H4 (cell line): ENCODE measurements around the gene GPR34. TPM values are rescaled to one million over a fixed set of nuclear protein-coding genes. Genes with fewer than 3 reads are reported as not detected.

Experiments
- DNase-seq: peaks from one replicate; pipeline ENCODE4 v3.0.0-alpha.2; 2015; ENCODE audit warnings: low spot score
- total RNA-seq: library from RNA; depleted of rRNA; stranded (reverse); fragments of >200 nt; shearing (Covaris generic); gene quantifications from 2 replicates; pipeline ENCODE4 v1.2.3, GENCODE V29; 2014; rRNA removed

Gene GPR34
- total RNA-seq, 1 experiment from 2014 or later = not detected

DNA sequence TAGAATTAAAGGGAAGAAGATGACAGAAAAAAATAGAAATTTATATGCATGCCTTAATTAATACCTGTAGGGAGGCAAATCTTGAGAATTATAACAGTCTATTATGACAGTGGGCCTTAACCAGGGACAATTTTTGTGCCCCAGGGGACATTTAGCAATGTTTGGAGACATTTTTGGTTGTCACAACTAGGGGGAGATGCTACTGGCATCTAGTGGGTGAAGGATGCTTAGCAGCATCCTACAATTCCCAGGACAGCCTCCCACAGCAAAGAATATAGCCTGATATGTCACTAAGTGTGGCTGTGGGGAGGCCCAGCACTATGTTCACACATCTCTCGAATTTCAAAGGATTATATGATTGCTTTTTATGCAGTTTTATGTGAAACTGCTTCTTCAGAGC is 45.8 kb downstream of the GPR34 start:
- peak; percentile 13 for DNase-seq

DNA sequence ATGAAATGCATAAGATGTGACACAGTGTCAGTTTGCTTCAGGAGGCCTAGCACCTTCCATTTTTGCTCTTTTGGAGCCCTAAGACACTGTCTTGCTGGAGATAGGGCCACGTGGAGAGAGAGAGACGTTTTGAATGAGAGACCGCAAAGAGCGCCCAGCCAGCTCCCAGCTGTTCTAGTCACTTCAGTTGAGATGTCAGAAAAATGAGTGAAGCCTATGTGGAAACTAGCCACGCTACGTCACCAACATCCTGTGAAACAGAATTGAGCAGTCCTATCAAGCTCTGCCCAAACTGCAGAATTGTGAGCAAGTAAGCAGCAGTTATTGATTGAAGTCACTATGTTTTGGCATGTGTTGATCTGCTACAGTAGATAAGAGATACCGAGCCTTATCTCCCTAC is 48.3 kb downstream of the GPR34 start:
- DNase-seq = no peak

DNA sequence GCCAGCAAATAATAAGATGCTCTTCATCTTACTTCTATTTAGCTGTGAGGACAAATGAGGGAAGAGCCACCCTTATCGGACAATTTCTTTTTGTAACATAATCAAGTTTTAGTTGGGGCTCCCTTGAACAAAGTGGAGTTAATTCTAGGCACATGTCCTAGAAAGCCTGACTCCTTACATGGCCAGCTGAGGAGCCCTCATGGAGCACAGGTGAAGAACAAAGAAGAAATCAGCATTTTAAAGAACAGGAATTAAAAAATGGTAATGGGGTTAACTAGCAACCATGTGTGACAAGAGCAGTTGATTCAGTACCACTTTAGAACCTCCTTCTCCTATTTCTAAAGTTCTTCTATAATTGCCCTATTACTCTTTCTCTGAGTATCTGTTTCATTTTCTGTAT is 51.1 kb downstream of the GPR34 start:
- DNase-seq = no peak

Other genes starting within 250 kb of the GPR34 start
- not detected in 2 replicates for gene NYX, start 241.6 kb upstream of the GPR34 start, total RNA-seq
- gene GPR82, start 35.2 kb downstream of the GPR34 start, total RNA-seq = not detected in 2 replicates
- gene CASK, start 234.6 kb downstream of the GPR34 start, total RNA-seq = 19.8 and 21.7 TPM in 2 replicates